ENCODE measurements around the gene PLEKHG4. TPM values are rescaled to one million over a fixed set of nuclear protein-coding genes. Genes with fewer than 3 reads are reported as not detected.

Gene PLEKHG4
- total and polyA plus RNA-seq, 9 of the 15 experiments (the other 6 are each of a cell fraction or from before 2014, with no cell fraction given), result 3.7 to 36.8 (median 17.9) TPM

DNA sequence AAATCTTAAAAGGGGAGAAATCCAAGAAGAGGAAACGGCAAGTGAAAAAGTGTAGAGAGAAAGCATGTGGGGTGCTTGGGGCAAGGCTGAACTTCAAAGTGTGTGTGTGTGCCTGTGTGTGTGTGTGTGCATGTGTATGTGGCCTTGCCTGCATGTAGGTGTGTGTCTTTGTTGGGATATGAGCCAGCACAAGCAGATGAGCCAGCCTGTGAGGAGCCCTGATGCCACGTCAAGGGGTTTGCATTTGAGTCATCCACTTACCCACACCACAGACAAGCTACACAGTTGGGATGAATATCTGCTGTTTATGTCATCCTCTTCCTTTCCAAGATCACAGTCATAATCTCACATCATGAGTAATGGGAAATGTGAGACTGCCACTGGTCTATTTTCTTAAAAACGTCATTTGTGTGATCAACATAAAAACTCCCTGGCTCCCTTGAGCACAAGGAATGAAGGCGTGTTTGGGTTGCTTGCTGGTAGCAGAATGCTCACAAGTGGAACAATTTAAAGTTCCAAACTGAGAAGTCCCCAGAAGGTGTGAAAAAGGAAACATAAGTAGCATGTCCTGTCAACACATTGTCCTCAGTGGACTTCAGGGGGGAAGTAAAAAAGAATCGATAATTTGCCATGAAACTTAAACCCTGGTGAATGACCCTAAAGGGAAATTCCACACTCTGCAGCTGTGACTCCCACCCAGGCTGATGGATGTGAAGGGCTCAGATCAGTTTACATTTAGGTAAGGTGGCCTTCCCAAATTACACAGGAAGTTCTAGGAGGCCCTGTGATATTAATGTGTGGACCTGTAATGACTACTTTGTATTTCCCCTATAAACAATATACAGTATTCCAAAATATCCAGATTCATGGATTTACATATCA, 32.5 kb downstream of the PLEKHG4 start (continued):
- TF ChIP-seq ZNF121 (CRISPR knock-in tag; conservative IDR thresholded peaks at IDR 0.05) (no peak), DACH1 (IDR thresholded peaks at IDR 0.05; ENCODE audit: partially characterized antibody) (no peak), SMAD3 (CRISPR knock-in tag; conservative IDR thresholded peaks at IDR 0.05) (no peak), POLR3A (IDR thresholded peaks at IDR 0.05; ENCODE audit: borderline replicate concordance, extremely low read depth, insufficient read depth, insufficient read length) (no peak), SAFB2 (IDR thresholded peaks at IDR 0.05; ENCODE audit: borderline replicate concordance, low read depth, low read length, severe bottlenecking) (no peak), TEAD2 (tag; IDR thresholded peaks at IDR 0.05) (no peak), NR2C1 (IDR thresholded peaks at IDR 0.05) (no peak), NR2C1 (tag; IDR thresholded peaks at IDR 0.05) (no peak), CCAR2 (IDR thresholded peaks at IDR 0.05; ENCODE audit: low read depth, low read length) (no peak), SMARCB1 (IDR thresholded peaks at IDR 0.05; ENCODE audit: insufficient read length, low read depth) (no peak), EHMT2 (IDR thresholded peaks at IDR 0.05) (0 out of 2 replicates have a peak, but pooled peaks have one; percentile 19), POLR2B (IDR thresholded peaks at IDR 0.05; ENCODE audit: low read depth, partially characterized antibody) (no peak), U2AF2 (optimal IDR thresholded peaks at IDR 0.05; ENCODE audit: low read depth, low read length) (no peak), PTBP1 (IDR thresholded peaks at IDR 0.05; ENCODE audit: low read depth, low read length) (no peak)
- TF ChIP-seq, protein P1, sequence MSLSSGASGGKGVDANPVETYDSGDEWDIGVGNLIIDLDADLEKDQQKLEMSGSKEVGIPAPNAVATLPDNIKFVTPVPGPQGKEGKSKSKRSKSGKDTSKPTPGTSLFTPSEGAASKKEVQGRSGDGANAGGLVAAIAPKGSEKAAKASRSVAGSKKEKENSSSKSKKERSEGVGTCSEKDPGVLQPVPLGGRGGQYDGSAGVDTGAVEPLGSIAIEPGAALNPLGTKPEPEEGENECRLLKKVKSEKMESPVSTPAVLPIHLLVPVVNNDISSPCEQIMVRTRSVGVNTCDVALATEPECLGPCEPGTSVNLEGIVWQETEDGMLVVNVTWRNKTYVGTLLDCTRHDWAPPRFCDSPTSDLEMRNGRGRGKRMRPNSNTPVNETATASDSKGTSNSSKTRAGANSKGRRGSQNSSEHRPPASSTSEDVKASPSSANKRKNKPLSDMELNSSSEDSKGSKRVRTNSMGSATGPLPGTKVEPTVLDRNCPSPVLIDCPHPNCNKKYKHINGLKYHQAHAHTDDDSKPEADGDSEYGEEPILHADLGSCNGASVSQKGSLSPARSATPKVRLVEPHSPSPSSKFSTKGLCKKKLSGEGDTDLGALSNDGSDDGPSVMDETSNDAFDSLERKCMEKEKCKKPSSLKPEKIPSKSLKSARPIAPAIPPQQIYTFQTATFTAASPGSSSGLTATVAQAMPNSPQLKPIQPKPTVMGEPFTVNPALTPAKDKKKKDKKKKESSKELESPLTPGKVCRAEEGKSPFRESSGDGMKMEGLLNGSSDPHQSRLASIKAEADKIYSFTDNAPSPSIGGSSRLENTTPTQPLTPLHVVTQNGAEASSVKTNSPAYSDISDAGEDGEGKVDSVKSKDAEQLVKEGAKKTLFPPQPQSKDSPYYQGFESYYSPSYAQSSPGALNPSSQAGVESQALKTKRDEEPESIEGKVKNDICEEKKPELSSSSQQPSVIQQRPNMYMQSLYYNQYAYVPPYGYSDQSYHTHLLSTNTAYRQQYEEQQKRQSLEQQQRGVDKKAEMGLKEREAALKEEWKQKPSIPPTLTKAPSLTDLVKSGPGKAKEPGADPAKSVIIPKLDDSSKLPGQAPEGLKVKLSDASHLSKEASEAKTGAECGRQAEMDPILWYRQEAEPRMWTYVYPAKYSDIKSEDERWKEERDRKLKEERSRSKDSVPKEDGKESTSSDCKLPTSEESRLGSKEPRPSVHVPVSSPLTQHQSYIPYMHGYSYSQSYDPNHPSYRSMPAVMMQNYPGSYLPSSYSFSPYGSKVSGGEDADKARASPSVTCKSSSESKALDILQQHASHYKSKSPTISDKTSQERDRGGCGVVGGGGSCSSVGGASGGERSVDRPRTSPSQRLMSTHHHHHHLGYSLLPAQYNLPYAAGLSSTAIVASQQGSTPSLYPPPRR (CRISPR knock-in tag; IDR thresholded peaks at IDR 0.05; ENCODE audit: borderline replicate concordance), result no peak
- TF ChIP-seq, protein P2, sequence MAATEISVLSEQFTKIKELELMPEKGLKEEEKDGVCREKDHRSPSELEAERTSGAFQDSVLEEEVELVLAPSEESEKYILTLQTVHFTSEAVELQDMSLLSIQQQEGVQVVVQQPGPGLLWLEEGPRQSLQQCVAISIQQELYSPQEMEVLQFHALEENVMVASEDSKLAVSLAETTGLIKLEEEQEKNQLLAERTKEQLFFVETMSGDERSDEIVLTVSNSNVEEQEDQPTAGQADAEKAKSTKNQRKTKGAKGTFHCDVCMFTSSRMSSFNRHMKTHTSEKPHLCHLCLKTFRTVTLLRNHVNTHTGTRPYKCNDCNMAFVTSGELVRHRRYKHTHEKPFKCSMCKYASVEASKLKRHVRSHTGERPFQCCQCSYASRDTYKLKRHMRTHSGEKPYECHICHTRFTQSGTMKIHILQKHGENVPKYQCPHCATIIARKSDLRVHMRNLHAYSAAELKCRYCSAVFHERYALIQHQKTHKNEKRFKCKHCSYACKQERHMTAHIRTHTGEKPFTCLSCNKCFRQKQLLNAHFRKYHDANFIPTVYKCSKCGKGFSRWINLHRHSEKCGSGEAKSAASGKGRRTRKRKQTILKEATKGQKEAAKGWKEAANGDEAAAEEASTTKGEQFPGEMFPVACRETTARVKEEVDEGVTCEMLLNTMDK (IDR thresholded peaks at IDR 0.05; ENCODE audit: borderline replicate concordance, insufficient read depth, low read depth, low read length, poor library complexity, severe bottlenecking), result no peak
- TF ChIP-seq, protein P3, sequence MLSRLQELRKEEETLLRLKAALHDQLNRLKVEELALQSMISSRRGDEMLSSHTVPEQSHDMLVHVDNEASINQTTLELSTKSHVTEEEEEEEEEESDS (CRISPR knock-in tag; IDR thresholded peaks at IDR 0.05), result no peak
